Measurements from ENCODE around the gene PI4KB. TPM values are rescaled to one million over a fixed set of nuclear protein-coding genes. Genes with fewer than 3 reads are reported as not detected.

The PI4KB gene
- total RNA-seq, 1 experiment from 2014 or later, result 44.3 TPM

DNA sequence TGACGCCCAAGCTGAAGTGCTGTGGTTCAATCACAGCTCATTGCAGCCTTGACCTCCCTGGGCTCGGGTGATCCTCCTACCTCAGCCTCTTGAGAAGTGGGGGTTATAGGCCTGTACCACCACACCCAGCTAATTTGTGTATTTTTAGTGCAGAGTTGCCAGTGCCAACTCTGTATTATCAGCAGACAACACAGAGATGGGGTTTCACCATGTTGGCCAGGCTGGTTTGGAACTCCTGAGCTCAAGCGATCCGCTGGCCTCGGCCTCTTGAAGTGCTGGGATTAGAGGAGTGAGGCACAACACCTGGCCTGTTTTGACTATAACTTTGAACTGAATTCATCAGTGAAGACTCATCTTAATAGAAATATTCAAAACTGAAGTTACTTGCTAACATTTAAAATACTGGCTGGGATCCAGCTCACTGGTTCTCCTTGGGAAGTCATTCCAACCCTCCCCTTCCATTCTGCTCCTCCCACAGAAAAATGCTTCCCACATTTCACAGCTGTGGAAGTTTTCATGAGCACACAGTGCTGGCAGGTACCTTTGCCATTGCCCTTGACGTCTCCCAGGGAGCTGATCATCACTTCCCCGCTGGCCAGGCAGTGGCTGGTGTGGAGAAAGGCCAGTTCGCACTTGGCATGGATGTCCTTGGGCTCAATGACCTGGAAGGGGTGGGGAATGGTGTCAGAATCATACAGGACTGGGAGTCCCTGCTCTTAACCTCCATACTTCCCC lies 40.6 kb upstream of the PI4KB start:
- Histone ChIP-seq H3K4me1 (replicated peaks; ENCODE audit: insufficient read depth) (no peaks in the 10 kb centered on the region; the same call in 1 of the 2 replicates), H3K79me2 (ENCODE audit: low read depth) (no peaks in the 10 kb centered on the region), H3K9me2 (ENCODE audit: insufficient read depth) (no peaks in the 10 kb centered on the region), H3K4me3 (no peak overlapping the region), H3F3A (ENCODE audit: insufficient read depth, low read depth) (peaks cover 5% of the 10 kb centered on the region; the same call in 1 of the 2 replicates), H3K27me3 (ENCODE audit: insufficient read depth, low read depth) (no peaks in the 10 kb centered on the region), H3K27ac (no peak overlapping the region), H3K9me3 (ENCODE audit: insufficient read depth, low read depth) (no peaks in the 10 kb centered on the region), H4K20me1 (ENCODE audit: insufficient read depth) (no peaks in the 10 kb centered on the region), H2AFZ (no peak overlapping the region), H3K4me2 (no peak overlapping the region), H3K36me3 (ENCODE audit: low read depth) (no peaks in the 10 kb centered on the region)
- POLR2A ChIA-PET (ENCODE audit: unreplicated experiment), result interaction anchor here (0.5 to 0.6 kb wide), 2 partner anchors 20 to 62 kb away, joined by 5 to 6 read pairs; no protein-coding TSS in a partner anchor
- CTCF ChIA-PET, result interaction anchor here (0.5 kb wide), 1 partner anchor 65 kb away, joined by 3 read pairs; no protein-coding TSS in a partner anchor
- intact Hi-C loops (cut with micrococcal nuclease; ENCODE audit: unreplicated experiment), result no loop called here
- no peak for DNase-seq
- BruUV-seq (replicated peaks), result no TSS peak
- TF ChIP-seq EZH2 (IDR thresholded peaks at IDR 0.05; ENCODE audit: low read depth), result no peak
- TF ChIP-seq, protein P1, sequence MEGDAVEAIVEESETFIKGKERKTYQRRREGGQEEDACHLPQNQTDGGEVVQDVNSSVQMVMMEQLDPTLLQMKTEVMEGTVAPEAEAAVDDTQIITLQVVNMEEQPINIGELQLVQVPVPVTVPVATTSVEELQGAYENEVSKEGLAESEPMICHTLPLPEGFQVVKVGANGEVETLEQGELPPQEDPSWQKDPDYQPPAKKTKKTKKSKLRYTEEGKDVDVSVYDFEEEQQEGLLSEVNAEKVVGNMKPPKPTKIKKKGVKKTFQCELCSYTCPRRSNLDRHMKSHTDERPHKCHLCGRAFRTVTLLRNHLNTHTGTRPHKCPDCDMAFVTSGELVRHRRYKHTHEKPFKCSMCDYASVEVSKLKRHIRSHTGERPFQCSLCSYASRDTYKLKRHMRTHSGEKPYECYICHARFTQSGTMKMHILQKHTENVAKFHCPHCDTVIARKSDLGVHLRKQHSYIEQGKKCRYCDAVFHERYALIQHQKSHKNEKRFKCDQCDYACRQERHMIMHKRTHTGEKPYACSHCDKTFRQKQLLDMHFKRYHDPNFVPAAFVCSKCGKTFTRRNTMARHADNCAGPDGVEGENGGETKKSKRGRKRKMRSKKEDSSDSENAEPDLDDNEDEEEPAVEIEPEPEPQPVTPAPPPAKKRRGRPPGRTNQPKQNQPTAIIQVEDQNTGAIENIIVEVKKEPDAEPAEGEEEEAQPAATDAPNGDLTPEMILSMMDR (conservative IDR thresholded peaks at IDR 0.05), result no peak

DNA sequence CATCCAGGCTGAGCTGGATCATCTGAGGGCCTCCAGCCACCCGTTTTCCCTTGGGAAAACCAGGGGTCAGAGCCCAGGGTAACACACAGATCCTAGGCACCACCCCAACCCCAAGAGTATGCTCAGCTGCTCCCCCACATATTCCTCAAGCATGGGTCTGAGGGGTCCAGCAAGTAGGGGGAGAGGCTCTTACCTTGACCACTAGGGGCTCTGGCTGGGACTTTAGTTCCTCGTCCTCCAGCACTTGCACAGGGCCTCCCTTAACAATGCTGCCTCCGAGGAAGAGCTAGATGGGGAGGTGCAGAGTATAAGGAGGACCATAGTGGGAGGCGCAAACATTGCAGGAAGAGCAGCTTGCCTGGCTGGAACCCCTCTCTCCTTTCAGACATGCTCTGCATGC lies 37.8 kb upstream of the PI4KB start:
- no peaks in the 10 kb centered on the region for H3K27me3 ChIP-seq (ENCODE audit: insufficient read depth, low read depth)
- ChIA-PET POLR2A (ENCODE audit: unreplicated experiment) (no interaction called here), CTCF (no interaction called here)
- no peaks in the 10 kb centered on the region for H3K79me2 ChIP-seq (ENCODE audit: low read depth)
- H3K4me2 ChIP-seq, result no peak overlapping the region
- H3K36me3 ChIP-seq (ENCODE audit: low read depth), result no peaks in the 10 kb centered on the region
- no peaks in the 10 kb centered on the region for H3K9me2 ChIP-seq (ENCODE audit: insufficient read depth)
- H3K4me3 ChIP-seq, result no peak overlapping the region
- H3K9me3 ChIP-seq (ENCODE audit: insufficient read depth, low read depth), result peaks cover 8% of the 10 kb centered on the region
- intact Hi-C loops (cut with micrococcal nuclease; ENCODE audit: unreplicated experiment), result no loop called here
- no TSS peak for BruUV-seq (replicated peaks)
- no peaks in the 10 kb centered on the region for H4K20me1 ChIP-seq (ENCODE audit: insufficient read depth)
- TF ChIP-seq, protein P1 (conservative IDR thresholded peaks at IDR 0.05), result no peak
- no peak for TF ChIP-seq EZH2 (IDR thresholded peaks at IDR 0.05; ENCODE audit: low read depth)
- H3F3A ChIP-seq (ENCODE audit: insufficient read depth, low read depth), result no peaks in the 10 kb centered on the region
- DNase-seq, result no peak
- H2AFZ ChIP-seq, result no peak overlapping the region
- H3K27ac ChIP-seq, result no peak overlapping the region
- no peaks in the 10 kb centered on the region for H3K4me1 ChIP-seq (replicated peaks; ENCODE audit: insufficient read depth)

DNA sequence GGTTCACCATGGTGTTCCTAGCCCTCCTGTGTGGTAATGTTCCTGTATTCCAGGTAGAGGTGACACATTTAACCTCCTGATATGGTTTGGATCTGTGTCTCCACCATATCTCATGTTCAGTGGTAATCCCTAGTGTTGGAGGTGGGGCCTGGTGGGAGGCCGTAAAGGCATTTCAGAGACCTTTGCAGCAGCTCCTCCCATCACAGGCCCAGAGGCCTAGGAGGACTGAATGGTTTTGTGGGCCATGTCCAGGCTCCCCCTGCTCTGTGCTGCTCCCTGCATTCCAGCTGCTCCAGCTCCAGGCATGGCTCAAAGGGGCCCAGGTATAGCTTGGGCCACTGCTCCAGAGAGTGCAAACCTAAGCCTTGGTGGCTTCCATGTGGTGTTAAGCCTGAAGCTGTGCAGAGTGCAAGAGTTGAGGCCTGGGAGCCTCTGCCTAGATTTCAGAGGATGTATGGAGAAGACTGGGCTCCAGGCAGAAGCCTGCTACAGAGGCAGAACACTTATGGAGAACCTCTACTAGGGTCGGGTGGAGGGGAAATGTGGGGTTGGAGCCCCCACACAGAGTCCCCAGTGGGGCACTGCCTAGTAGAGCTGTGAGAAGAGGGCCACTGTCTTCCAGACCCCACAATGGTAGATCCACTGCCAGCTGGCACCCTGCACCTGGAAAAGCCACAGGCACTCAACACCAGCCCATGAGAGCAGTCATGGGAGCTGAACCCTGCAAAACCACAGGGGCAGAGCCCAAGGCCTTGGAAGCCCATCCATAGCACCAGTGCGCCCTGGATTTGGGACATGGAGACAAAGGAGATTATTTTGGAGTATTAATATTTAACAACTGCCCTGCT lies 35.3 kb upstream of the PI4KB start:
- no peak for DNase-seq
- ChIA-PET CTCF (no interaction called here), POLR2A (ENCODE audit: unreplicated experiment) (no interaction called here)
- Histone ChIP-seq H4K20me1 (ENCODE audit: insufficient read depth) (no peaks in the 10 kb centered on the region), H3K27ac (no peak overlapping the region), H3K4me3 (no peak overlapping the region), H3K4me1 (replicated peaks; ENCODE audit: insufficient read depth) (no peaks in the 10 kb centered on the region), H3F3A (ENCODE audit: insufficient read depth, low read depth) (no peaks in the 10 kb centered on the region), H3K9me3 (ENCODE audit: insufficient read depth, low read depth) (peaks cover 8% of the 10 kb centered on the region), H3K4me2 (no peak overlapping the region), H3K36me3 (ENCODE audit: low read depth) (no peaks in the 10 kb centered on the region), H3K79me2 (ENCODE audit: low read depth) (no peaks in the 10 kb centered on the region), H2AFZ (no peak overlapping the region), H3K9me2 (ENCODE audit: insufficient read depth) (no peaks in the 10 kb centered on the region), H3K27me3 (ENCODE audit: insufficient read depth, low read depth) (no peaks in the 10 kb centered on the region)
- intact Hi-C loops (cut with micrococcal nuclease; ENCODE audit: unreplicated experiment), result no loop called here
- BruUV-seq (replicated peaks), result no TSS peak
- no peak for TF ChIP-seq EZH2 (IDR thresholded peaks at IDR 0.05; ENCODE audit: low read depth)
- TF ChIP-seq, protein P1 (conservative IDR thresholded peaks at IDR 0.05), result no peak

All from PC-9 (cell line).